HUES6 (cell line): Measurements from ENCODE around the gene ABT1.

ENCODE experiments used
- H3K27ac ChIP-seq: 2 replicates; pipeline ENCODE4 v1.7.0; 2013; ENCODE audit warnings: low read depth, mild to moderate bottlenecking, low read length, inconsistent platforms
- H3K27me3 ChIP-seq: 2 replicates; pipeline ENCODE4 v1.6.1; 2013; ENCODE audit warnings: low read length; ENCODE audit not compliant: control insufficient read depth, insufficient read depth
- H3K36me3 ChIP-seq: 2 replicates; pipeline ENCODE4 v1.6.1; 2013; ENCODE audit warnings: low read length; ENCODE audit not compliant: control insufficient read depth, insufficient read depth
- H3K4me1 ChIP-seq: 2 replicates; pipeline ENCODE4 v1.6.1; 2013; ENCODE audit warnings: low read length; ENCODE audit not compliant: control insufficient read depth, insufficient read depth
- H3K4me3 ChIP-seq: 2 replicates; pipeline ENCODE4 v1.5.1; 2013; ENCODE audit warnings: low read depth, low read length
- H3K9ac ChIP-seq: one replicate; pipeline ENCODE4 v1.6.1; 2013; ENCODE audit warnings: mild to moderate bottlenecking, low read length
- H3K9me3 ChIP-seq: 2 replicates; pipeline ENCODE4 v1.6.1; 2013; ENCODE audit warnings: low read depth, low read length; ENCODE audit not compliant: control insufficient read depth, insufficient read depth

The ABT1 gene

DNA sequence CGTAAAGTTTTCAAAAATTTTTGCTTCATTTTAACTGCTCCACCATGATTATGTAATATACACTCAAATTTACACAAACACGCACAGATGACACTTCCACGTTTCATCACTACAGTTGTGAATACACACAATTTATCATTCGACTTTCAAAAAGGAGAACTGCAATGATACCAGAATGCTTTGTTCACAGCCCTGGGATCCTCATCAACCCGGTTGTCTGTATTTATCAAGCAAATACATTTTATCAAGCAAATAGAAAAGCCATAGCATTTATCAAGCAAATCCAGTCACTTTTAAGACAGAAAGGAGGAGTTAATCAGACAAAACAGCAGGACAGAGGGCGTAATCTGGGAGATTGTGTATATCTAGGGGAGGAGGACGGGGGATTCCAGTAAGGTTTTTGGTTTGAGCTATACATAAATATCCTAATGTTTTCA is 20.3 kb upstream of the ABT1 start:
- H3K9ac ChIP-seq: no peak overlapping the region
- no peak overlapping the region for H3K27ac ChIP-seq
- peak overlapping the region; percentile 76 for H3K4me3 ChIP-seq
- peaks cover 3% of the 10 kb centered on the region; the same call in 1 of the 2 replicates for H3K9me3 ChIP-seq
- peaks cover 3% of the 10 kb centered on the region; the same call in 1 of the 2 replicates for H3K27me3 ChIP-seq
- H3K36me3 ChIP-seq: no peaks in the 10 kb centered on the region
- 0 out of 2 replicates have a peak, but pooled peaks cover 4% of the 10 kb centered on the region for H3K4me1 ChIP-seq

DNA sequence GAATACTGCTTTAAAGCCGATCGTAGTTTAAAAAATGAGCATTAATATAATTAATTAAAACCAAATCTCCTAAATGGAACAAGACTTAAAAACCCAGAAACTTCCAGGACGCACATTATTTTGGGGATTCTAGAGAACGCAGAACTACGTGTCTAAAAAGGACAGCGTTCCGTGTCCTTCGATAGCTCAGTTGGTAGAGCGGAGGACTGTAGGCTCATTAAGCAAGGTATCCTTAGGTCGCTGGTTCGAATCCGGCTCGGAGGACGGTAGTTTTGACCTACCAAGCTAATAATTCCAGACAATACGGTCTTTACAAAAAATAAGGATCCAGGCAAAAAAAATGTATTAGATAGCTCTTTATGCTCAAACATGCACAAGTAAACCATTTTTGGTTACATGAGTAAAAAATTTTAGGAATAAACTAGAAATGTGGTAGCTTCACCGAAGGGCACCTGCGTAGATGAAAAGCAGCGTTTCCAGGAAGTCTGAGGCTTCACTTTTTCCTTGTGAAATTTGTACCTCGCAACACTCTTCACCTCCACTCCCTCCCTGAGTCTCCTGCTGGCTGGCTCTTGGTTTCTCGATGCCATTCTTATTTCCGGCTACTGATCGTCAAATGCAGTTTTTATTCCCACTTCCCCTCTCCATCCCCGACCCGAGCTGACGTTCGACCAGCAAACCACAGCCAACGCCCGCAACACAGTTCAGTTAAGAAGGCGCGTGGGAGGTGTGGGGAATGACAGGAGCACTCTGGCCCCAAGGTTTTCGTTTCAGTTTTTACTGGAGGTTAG is 19.6 kb upstream of the ABT1 start:
- H3K9me3 ChIP-seq: peaks cover 3% of the 10 kb centered on the region; the same call in 1 of the 2 replicates
- H3K27me3 ChIP-seq: peaks cover 3% of the 10 kb centered on the region; the same call in 1 of the 2 replicates
- 0 out of 2 replicates have a peak, but pooled peaks cover 4% of the 10 kb centered on the region for H3K4me1 ChIP-seq
- H3K27ac ChIP-seq: no peak overlapping the region
- H3K9ac ChIP-seq: peak overlapping the region; percentile 7
- H3K36me3 ChIP-seq: no peaks in the 10 kb centered on the region
- peak overlapping the region; percentile 76 for H3K4me3 ChIP-seq

- Histone ChIP-seq H3K4me1 (0 out of 2 replicates have a peak, but pooled peaks cover 4% of the 10 kb centered on the region), H3K27me3 (peaks cover 3% of the 10 kb centered on the region), H3K36me3 (no peaks in the 10 kb centered on the region), H3K4me3 (peak overlapping the region; percentile 76), H3K27ac (no peak overlapping the region), H3K9me3 (peaks cover 3% of the 10 kb centered on the region; the same call in 1 of the 2 replicates), H3K9ac (peak overlapping the region; percentile 7)
Measured at GRCh38 chr6:26577720-26578072, 19.1 kb upstream of the ABT1 start.

DNA sequence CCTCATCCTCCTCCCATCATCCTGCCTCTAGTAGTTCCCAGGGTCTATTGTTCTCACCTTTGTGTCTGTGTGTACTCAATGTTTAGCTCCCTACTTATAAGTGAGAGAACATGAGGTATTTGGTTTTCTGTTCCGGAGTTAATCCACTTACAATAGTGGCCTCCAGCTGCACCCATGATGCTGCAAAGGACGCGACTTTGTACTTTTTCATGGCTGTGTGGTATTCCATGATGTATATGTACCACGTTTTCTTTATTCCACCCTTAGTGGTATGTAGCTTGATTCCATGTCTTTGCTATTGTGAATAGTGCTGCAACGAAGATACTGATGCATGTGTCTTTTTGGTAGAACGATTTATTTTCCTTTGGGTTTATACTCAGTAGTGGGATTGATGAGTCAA is 18.5 kb upstream of the ABT1 start:
- H3K27ac ChIP-seq: no peak overlapping the region
- no peaks in the 10 kb centered on the region for H3K36me3 ChIP-seq
- 0 out of 2 replicates have a peak, but pooled peaks cover 4% of the 10 kb centered on the region for H3K4me1 ChIP-seq
- no peak overlapping the region for H3K9ac ChIP-seq
- H3K9me3 ChIP-seq: peaks cover 3% of the 10 kb centered on the region; the same call in 1 of the 2 replicates
- peaks cover 9% of the 10 kb centered on the region for H3K27me3 ChIP-seq
- peak overlapping the region; percentile 76; the same call in 1 of the 2 replicates for H3K4me3 ChIP-seq

GRCh38 chr6:26578741-26579140 is 18.0 kb upstream of the ABT1 start:
- Histone ChIP-seq H3K9ac (no peak overlapping the region), H3K36me3 (no peaks in the 10 kb centered on the region), H3K9me3 (peaks cover 3% of the 10 kb centered on the region; the same call in 1 of the 2 replicates), H3K4me3 (peak overlapping the region; percentile 76; the same call in 1 of the 2 replicates), H3K27ac (no peak overlapping the region), H3K4me1 (0 out of 2 replicates have a peak, but pooled peaks cover 4% of the 10 kb centered on the region), H3K27me3 (peaks cover 13% of the 10 kb centered on the region)

GRCh38 chr6:26581164-26581915 is 15.4 kb upstream of the ABT1 start:
- H3K9ac ChIP-seq: no peak overlapping the region
- H3K27me3 ChIP-seq: peaks cover 31% of the 10 kb centered on the region
- no peaks in the 10 kb centered on the region for H3K4me1 ChIP-seq
- peaks cover 3% of the 10 kb centered on the region; the same call in 1 of the 2 replicates for H3K9me3 ChIP-seq
- no peaks in the 10 kb centered on the region for H3K36me3 ChIP-seq
- no peak overlapping the region for H3K4me3 ChIP-seq
- no peak overlapping the region for H3K27ac ChIP-seq

GRCh38 chr6:26588965-26589364 is 7.8 kb upstream of the ABT1 start:
- Histone ChIP-seq H3K27ac (no peak overlapping the region), H3K36me3 (no peaks in the 10 kb centered on the region), H3K4me3 (no peak overlapping the region), H3K9ac (no peak overlapping the region), H3K4me1 (no peaks in the 10 kb centered on the region), H3K9me3 (no peaks in the 10 kb centered on the region), H3K27me3 (peaks cover 17% of the 10 kb centered on the region)

- no peaks in the 10 kb centered on the region for H3K27me3 ChIP-seq
- no peaks in the 10 kb centered on the region for H3K36me3 ChIP-seq
Measured at GRCh38 chr6:26592649-26593048, 4.1 kb upstream of the ABT1 start.

GRCh38 chr6:26593278-26594130 is 3.2 kb upstream of the ABT1 start:
- H3K9me3 ChIP-seq: no peaks in the 10 kb centered on the region
- H3K36me3 ChIP-seq: peaks cover 5% of the 10 kb centered on the region
- H3K4me3 ChIP-seq: peak overlapping the region; percentile 96
- peaks cover 5% of the 10 kb centered on the region; the same call in 1 of the 2 replicates for H3K4me1 ChIP-seq
- H3K27me3 ChIP-seq: no peaks in the 10 kb centered on the region
- H3K27ac ChIP-seq: no peak overlapping the region
- H3K9ac ChIP-seq: no peak overlapping the region

More at GRCh38 chr6:26592649-26593048, 4.1 kb upstream of the ABT1 start:
- Histone ChIP-seq H3K9me3 (no peaks in the 10 kb centered on the region), H3K4me3 (no peak overlapping the region), H3K27ac (no peak overlapping the region), H3K4me1 (peaks cover 2% of the 10 kb centered on the region; the same call in 1 of the 2 replicates), H3K9ac (no peak overlapping the region)

- no peak overlapping the region for H3K9ac ChIP-seq
- no peak overlapping the region for H3K27ac ChIP-seq
- H3K9me3 ChIP-seq: no peaks in the 10 kb centered on the region
- H3K4me1 ChIP-seq: peaks cover 5% of the 10 kb centered on the region; the same call in 1 of the 2 replicates
- peaks cover 9% of the 10 kb centered on the region for H3K36me3 ChIP-seq
- no peaks in the 10 kb centered on the region for H3K27me3 ChIP-seq
- peak overlapping the region; percentile 96 for H3K4me3 ChIP-seq
Measured at GRCh38 chr6:26594131-26594498, 2.6 kb upstream of the ABT1 start.
